Activated CD8-positive, alpha-beta T cell treated with anti-CD3 and anti-CD28 coated beads for 36 hours (primary cell): ENCODE measurements around the gene RNF227. TPM values are rescaled to one million over a fixed set of nuclear protein-coding genes. Genes with fewer than 3 reads are reported as not detected.

Experiments used
- ATAC-seq: fragments of 200-7000 bp; cut with Tn5 transposase; one replicate; pipeline ENCODE4 v1.10.0; 2021; ENCODE audit warnings: mild to moderate bottlenecking, moderate library complexity
- CTCF ChIA-PET: fragments of 350-600 bp; sonication (Branson Sonifier 250); formaldehyde crosslinking; loops from one replicate; lab custom pipeline; 2021; ENCODE audit warnings: antibody characterized with exemption; lab: Charles Lee
- POLR2A ChIA-PET: fragments of 350-600 bp; sonication (Branson Sonifier 250); formaldehyde crosslinking; loops from one replicate; lab custom pipeline; 2021; ENCODE audit warnings: antibody characterized with exemption; lab: Charles Lee
- DNase-seq: peaks from one replicate; pipeline ENCODE4 v3.0.0-alpha.2; 2020
- H3K27ac Mint-ChIP-seq: one replicate; pipeline ENCODE4 v1.8.0; 2021; ENCODE audit warnings: mild to moderate bottlenecking, mixed read lengths
- H3K27me3 Mint-ChIP-seq: one replicate; pipeline ENCODE4 v1.8.0; 2021; ENCODE audit warnings: mixed read lengths
- H3K36me3 Mint-ChIP-seq: one replicate; pipeline ENCODE4 v1.8.0; 2021; ENCODE audit warnings: low read depth, mixed read lengths
- H3K4me1 Mint-ChIP-seq: one replicate; pipeline ENCODE4 v1.8.0; 2021; ENCODE audit warnings: low read depth, mixed read lengths
- H3K4me3 Mint-ChIP-seq: one replicate; pipeline ENCODE4 v1.8.0; 2021; ENCODE audit warnings: mild to moderate bottlenecking, moderate library complexity, mixed read lengths
- H3K9me3 Mint-ChIP-seq: one replicate; pipeline ENCODE4 v1.8.0; 2021; ENCODE audit warnings: mixed read lengths
- CTCF ChIP-seq: fragments of 200-600 bp; IDR thresholded peaks from one replicate; pipeline ENCODE4 v1.8.0; 2022; ENCODE audit warnings: antibody characterized with exemption, mild to moderate bottlenecking
- intact Hi-C: fragments of 100-400 bp; cut with micrococcal nuclease; formaldehyde crosslinking; loops from one replicate; pipeline ENCODE4 v1.10.0; 2022
- total RNA-seq, 2 experiments: library from RNA; stranded (reverse); gene quantifications; one replicate each; pipeline ENCODE4 v1.2.3, GENCODE V29; 2021

Gene RNF227
- total RNA-seq, 2 experiments from 2014 or later: 5.1 to 5.2 TPM

GRCh38 chr17:7946441-7946840 lies 30.4 kb upstream of the RNF227 start:
- Mint-ChIP-seq H3K36me3 (peaks cover 60% of the 10 kb centered on the region), H3K9me3 (no peaks in the 10 kb centered on the region), H3K27ac (no peak overlapping the region), H3K4me3 (no peak overlapping the region), H3K27me3 (no peaks in the 10 kb centered on the region), H3K4me1 (peaks cover 16% of the 10 kb centered on the region)
- POLR2A ChIA-PET: interaction anchor here (0.7 to 2.0 kb wide), 2 partner anchors 11 to 13 kb away, joined by 3 to 7 read pairs; no protein-coding TSS in a partner anchor
- TF ChIP-seq CTCF: no peak
- intact Hi-C loops: no loop called here
- ATAC-seq: no peak
- no peak for DNase-seq
- CTCF ChIA-PET: no interaction called here

GRCh38 chr17:7945651-7946050 lies 29.6 kb upstream of the RNF227 start:
- Mint-ChIP-seq H3K27me3 (no peaks in the 10 kb centered on the region), H3K27ac (no peak overlapping the region), H3K9me3 (no peaks in the 10 kb centered on the region), H3K4me1 (peaks cover 8% of the 10 kb centered on the region), H3K4me3 (no peak overlapping the region), H3K36me3 (peaks cover 62% of the 10 kb centered on the region)
- DNase-seq: no peak
- ChIA-PET CTCF (interaction anchor here (1.8 to 2.3 kb wide), 2 partner anchors 33 to 42 kb away, joined by 4 to 6 read pairs; no protein-coding TSS in a partner anchor), POLR2A (interaction anchor here (3.3 kb wide), 1 partner anchor 13 kb away, joined by 16 read pairs; no protein-coding TSS in a partner anchor)
- TF ChIP-seq CTCF: no peak
- no peak for ATAC-seq
- intact Hi-C loops: no loop called here

- no peak for DNase-seq
- no peak for TF ChIP-seq CTCF
- H3K27ac Mint-ChIP-seq: no peak overlapping the region
These were observed 28.2 kb upstream of the RNF227 start for GRCh38 chr17:7944326-7944725.

GRCh38 chr17:7943291-7943690 lies 27.2 kb upstream of the RNF227 start:
- Mint-ChIP-seq H3K4me1 (no peaks in the 10 kb centered on the region), H3K36me3 (peaks cover 53% of the 10 kb centered on the region), H3K4me3 (no peak overlapping the region), H3K9me3 (no peaks in the 10 kb centered on the region), H3K27me3 (no peaks in the 10 kb centered on the region), H3K27ac (no peak overlapping the region)
- no peak for ATAC-seq
- no peak for TF ChIP-seq CTCF
- intact Hi-C loops: no loop called here
- ChIA-PET CTCF (interaction anchor here (1.0 to 2.3 kb wide), 4 partner anchors 8 to 47 kb away, joined by 3 to 9 read pairs (median 4); no protein-coding TSS in a partner anchor), POLR2A (interaction anchor here (3.3 kb wide), 1 partner anchor 10 kb away, joined by 16 read pairs; no protein-coding TSS in a partner anchor)
- DNase-seq: no peak

More at GRCh38 chr17:7944326-7944725, 28.2 kb upstream of the RNF227 start:
- Mint-ChIP-seq H3K9me3 (no peaks in the 10 kb centered on the region), H3K27me3 (no peaks in the 10 kb centered on the region), H3K4me1 (no peaks in the 10 kb centered on the region), H3K4me3 (no peak overlapping the region), H3K36me3 (peaks cover 61% of the 10 kb centered on the region)
- ChIA-PET POLR2A (interaction anchor here (0.6 to 3.3 kb wide), 6 partner anchors 10 to 201 kb away, joined by 3 to 16 read pairs (median 3); partner anchors contain the start of gene TRAPPC1), CTCF (interaction anchor here (0.8 to 2.3 kb wide), 11 partner anchors 9 to 148 kb away, joined by 3 to 9 read pairs (median 4); partner anchors contain the start of genes CNTROB and TRAPPC1)
- ATAC-seq: no peak
- intact Hi-C loops: no loop called here

GRCh38 chr17:7940743-7941142 lies 24.7 kb upstream of the RNF227 start:
- H3K4me3 Mint-ChIP-seq: no peak overlapping the region
- peaks cover 55% of the 10 kb centered on the region for H3K36me3 Mint-ChIP-seq
- no peak for ATAC-seq
- H3K27ac Mint-ChIP-seq: no peak overlapping the region
- no peak for TF ChIP-seq CTCF
- peaks cover 4% of the 10 kb centered on the region for H3K4me1 Mint-ChIP-seq
- no peaks in the 10 kb centered on the region for H3K9me3 Mint-ChIP-seq
- intact Hi-C loops: no loop called here
- ChIA-PET POLR2A (interaction anchor here (1.0 kb wide), 1 partner anchor 8 kb away, joined by 3 read pairs; the partner anchor contains the start of genes CNTROB and TRAPPC1), CTCF (interaction anchor here (0.8 to 2.0 kb wide), 7 partner anchors 42 to 119 kb away, joined by 3 to 8 read pairs (median 3); no protein-coding TSS in a partner anchor)
- no peak for DNase-seq
- H3K27me3 Mint-ChIP-seq: no peaks in the 10 kb centered on the region
